ENCODE data around the gene CNFN. TPM values are rescaled to one million over a fixed set of nuclear protein-coding genes. Genes with fewer than 3 reads are reported as not detected.

CNFN gene
- polyA plus RNA-seq, 2 of the 4 experiments (the other 2 are of a cell fraction) = 5.1 to 33.2 TPM

DNA sequence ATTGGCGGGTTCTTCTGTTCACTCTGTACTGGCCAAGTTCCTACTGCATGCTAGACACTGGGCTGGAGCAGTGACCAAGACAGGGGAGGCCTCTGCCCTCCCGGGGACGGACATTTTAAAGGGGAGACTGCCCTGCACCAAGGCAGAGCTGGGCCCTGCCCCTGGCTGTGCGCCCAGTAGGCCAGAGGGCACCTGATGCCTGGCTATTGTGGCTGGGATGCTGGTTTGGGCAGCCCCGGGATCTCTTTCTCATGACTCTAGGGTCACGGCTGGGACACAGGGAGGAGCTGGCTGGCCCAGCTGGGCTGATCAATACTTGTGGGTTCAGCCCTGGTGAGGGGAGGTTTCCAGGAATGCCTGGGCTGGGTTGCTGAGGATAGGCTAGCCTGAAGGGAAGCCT lies 19.4 kb upstream of the CNFN start:
- ChIA-PET POLR2A (interaction anchor here (1.5 kb wide), 1 partner anchor 8 kb away, joined by 3 read pairs; no protein-coding TSS in a partner anchor), CTCF (interaction anchor here (0.9 to 16.0 kb wide), 8 partner anchors 6 to 301 kb away, joined by 3 to 302 read pairs (median 4); no protein-coding TSS in a partner anchor)
- H3K27ac ChIP-seq = no peak overlapping the region
- TF ChIP-seq RAD21 (conservative IDR thresholded peaks at IDR 0.05 in 1 of 2, IDR thresholded peaks at IDR 0.05 in 1 of 2) = no peak
- ATAC-seq (no peak), FAIRE-seq (no peak), DNase-seq (ENCODE audit: low read depth in 1 of 2, low spot score in 1 of 2) (no peak)
- no peak overlapping the region for H3K4me3 ChIP-seq
- no peaks in the 10 kb centered on the region for H3K4me1 ChIP-seq
- H3K4me2 ChIP-seq = no peak overlapping the region
- no peaks in the 10 kb centered on the region for H3K9me3 ChIP-seq
- 87% methylated on average over 6 of the region's 6 CpGs for WGBS (ENCODE audit: missing lambda C conversion rate)

DNA sequence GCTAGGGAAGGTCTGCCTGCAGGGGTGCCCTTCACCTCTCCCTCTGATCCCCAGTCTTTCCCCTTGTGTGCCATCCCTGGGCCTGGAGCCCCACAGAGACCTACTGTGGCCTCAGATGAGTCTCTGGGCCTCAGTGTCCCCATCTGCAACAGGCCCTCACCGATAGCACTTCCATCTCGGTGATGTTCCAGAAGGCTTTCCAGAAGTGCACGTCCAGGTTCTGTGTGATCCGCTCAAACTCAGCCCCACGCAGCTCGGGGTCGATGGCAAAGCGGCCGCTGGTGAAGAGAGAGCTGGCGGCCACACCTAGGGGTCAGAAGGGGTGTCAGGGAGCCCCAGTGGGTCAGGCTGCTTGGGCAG lies 17.7 kb upstream of the CNFN start:
- ATAC-seq = no peak
- no peak for TF ChIP-seq KDM1A (IDR thresholded peaks at IDR 0.05; ENCODE audit: low read depth)
- no peaks in the 10 kb centered on the region for H3K4me1 ChIP-seq
- no peaks in the 10 kb centered on the region for H3K9me3 ChIP-seq
- no peak overlapping the region for H3K4me3 ChIP-seq
- DNase-seq (ENCODE audit: low read depth in 1 of 2, low spot score in 1 of 2) = no peak
- CTCF ChIA-PET = interaction anchor here (0.9 to 17.1 kb wide), 8 partner anchors 8 to 299 kb away, joined by 3 to 302 read pairs (median 8); partner anchors contain the start of gene CNFN
- POLR2A ChIA-PET = interaction anchor here (1.6 kb wide), 1 partner anchor 11 kb away, joined by 8 read pairs; no protein-coding TSS in a partner anchor
- 94% methylated on average over 10 of the region's 10 CpGs for WGBS (ENCODE audit: missing lambda C conversion rate)
- FAIRE-seq = no peak
- no peak overlapping the region for H3K4me2 ChIP-seq
- H3K27ac ChIP-seq = no peak overlapping the region

GRCh38 chr19:42407085-42407815 lies 17.2 kb upstream of the CNFN start:
- ChIA-PET CTCF (interaction anchor here (0.6 to 17.1 kb wide), 12 partner anchors 8 to 1897 kb away, joined by 3 to 302 read pairs (median 6); partner anchors contain the start of genes CEACAM1 and CNFN), POLR2A (interaction anchor here (1.3 to 1.6 kb wide), 2 partner anchors 10 to 11 kb away, joined by 7 to 8 read pairs; no protein-coding TSS in a partner anchor)
- FAIRE-seq (no peak), ATAC-seq (no peak), DNase-seq (ENCODE audit: low read depth in 1 of 2, low spot score in 1 of 2) (no peak)
- Histone ChIP-seq H3K4me2 (no peak overlapping the region), H3K4me1 (peaks cover 3% of the 10 kb centered on the region; the same call in 2 of the 3 replicates), H3K27ac (no peak overlapping the region), H3K4me3 (no peak overlapping the region), H3K9me3 (no peaks in the 10 kb centered on the region)
- TF ChIP-seq FOSL2 (IDR thresholded peaks at IDR 0.05) (no peak), FOSL2 (CRISPR knock-in tag; IDR thresholded peaks at IDR 0.05) (no peak), SREBF2 (IDR thresholded peaks at IDR 0.05) (no peak), CHD2 (IDR thresholded peaks at IDR 0.05; ENCODE audit: low read length, partially characterized antibody) (no peak), GATA3 (IDR thresholded peaks at IDR 0.05; ENCODE audit: borderline replicate concordance) (no peak), ESRRA (IDR thresholded peaks at IDR 0.05; ENCODE audit: borderline replicate concordance, low read length) (no peak), MYC (IDR thresholded peaks at IDR 0.05; ENCODE audit: borderline replicate concordance, low read length) (no peak), HDAC2 (IDR thresholded peaks at IDR 0.05) (no peak), JUNB (IDR thresholded peaks at IDR 0.05) (no peak), KDM1A (IDR thresholded peaks at IDR 0.05; ENCODE audit: low read depth) (no peak), POLR2A (IDR thresholded peaks at IDR 0.05; ENCODE audit: low read length) (no peak), RNF2 (IDR thresholded peaks at IDR 0.05; ENCODE audit: borderline replicate concordance, low read depth) (no peak), SMC3 (IDR thresholded peaks at IDR 0.05) (no peak), TP53 (CRISPR knock-in tag; IDR thresholded peaks at IDR 0.05) (no peak), RAD21 (conservative IDR thresholded peaks at IDR 0.05 in 1 of 2, IDR thresholded peaks at IDR 0.05 in 1 of 2) (no peak), FOSB (CRISPR knock-in tag; IDR thresholded peaks at IDR 0.05) (no peak)
- TF ChIP-seq, protein P1, sequence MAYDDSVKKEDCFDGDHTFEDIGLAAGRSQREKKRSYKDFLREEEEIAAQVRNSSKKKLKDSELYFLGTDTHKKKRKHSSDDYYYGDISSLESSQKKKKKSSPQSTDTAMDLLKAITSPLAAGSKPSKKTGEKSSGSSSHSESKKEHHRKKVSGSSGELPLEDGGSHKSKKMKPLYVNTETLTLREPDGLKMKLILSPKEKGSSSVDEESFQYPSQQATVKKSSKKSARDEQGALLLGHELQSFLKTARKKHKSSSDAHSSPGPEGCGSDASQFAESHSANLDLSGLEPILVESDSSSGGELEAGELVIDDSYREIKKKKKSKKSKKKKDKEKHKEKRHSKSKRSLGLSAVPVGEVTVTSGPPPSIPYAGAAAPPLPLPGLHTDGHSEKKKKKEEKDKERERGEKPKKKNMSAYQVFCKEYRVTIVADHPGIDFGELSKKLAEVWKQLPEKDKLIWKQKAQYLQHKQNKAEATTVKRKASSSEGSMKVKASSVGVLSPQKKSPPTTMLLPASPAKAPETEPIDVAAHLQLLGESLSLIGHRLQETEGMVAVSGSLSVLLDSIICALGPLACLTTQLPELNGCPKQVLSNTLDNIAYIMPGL (CRISPR knock-in tag; IDR thresholded peaks at IDR 0.05; ENCODE audit: borderline replicate concordance) = no peak
- WGBS (ENCODE audit: missing lambda C conversion rate) = 93% methylated on average over 30 of the region's 30 CpGs

- CTCF ChIA-PET = interaction anchor here (0.5 to 17.1 kb wide), 10 partner anchors 9 to 1027 kb away, joined by 3 to 302 read pairs (median 8); partner anchors contain the start of genes CEACAM1 and CNFN
- TF ChIP-seq GATA3 (IDR thresholded peaks at IDR 0.05; ENCODE audit: borderline replicate concordance) = no peak
- no peak for TF ChIP-seq TFCP2L1 (CRISPR knock-in tag; IDR thresholded peaks at IDR 0.05)
- no peak for TF ChIP-seq JUNB (IDR thresholded peaks at IDR 0.05)
- no peak for TF ChIP-seq FOSB (CRISPR knock-in tag; IDR thresholded peaks at IDR 0.05)
- TF ChIP-seq MAX (IDR thresholded peaks at IDR 0.05) = no peak
- no peak for TF ChIP-seq MAZ (IDR thresholded peaks at IDR 0.05; ENCODE audit: borderline replicate concordance, low read depth, low read length)
- TF ChIP-seq POLR2A (IDR thresholded peaks at IDR 0.05; ENCODE audit: low read length) = no peak
- no peak for TF ChIP-seq CBX2 (IDR thresholded peaks at IDR 0.05; ENCODE audit: borderline replicate concordance, low read depth)
- TF ChIP-seq TP53 (CRISPR knock-in tag; IDR thresholded peaks at IDR 0.05) = no peak
- no peak for TF ChIP-seq HEYL (CRISPR knock-in tag; IDR thresholded peaks at IDR 0.05)
- no peak for TF ChIP-seq SMC3 (IDR thresholded peaks at IDR 0.05)
- TF ChIP-seq NR3C1 (IDR thresholded peaks at IDR 0.05) = no peak
- no peak for TF ChIP-seq JUN (IDR thresholded peaks at IDR 0.05)
- no peak for TF ChIP-seq CBX8 (IDR thresholded peaks at IDR 0.05)
- Histone ChIP-seq H3K4me3 (no peak overlapping the region), H3K4me2 (no peak overlapping the region), H3K27ac (no peak overlapping the region), H3K4me1 (peaks cover 7% of the 10 kb centered on the region; the same call in 2 of the 3 replicates), H3K9me3 (no peaks in the 10 kb centered on the region)
- 92% methylated on average over 11 of the region's 11 CpGs for WGBS (ENCODE audit: missing lambda C conversion rate)
- POLR2A ChIA-PET = interaction anchor here (1.3 kb wide), 1 partner anchor 10 kb away, joined by 7 read pairs; no protein-coding TSS in a partner anchor
- DNase-seq (ENCODE audit: low read depth in 1 of 2, low spot score in 1 of 2) = no peak
- no peak for ATAC-seq
- no peak for FAIRE-seq
These were observed 16.0 kb upstream of the CNFN start for GRCh38 chr19:42406111-42406510.
